HUES64 (cell line): Measurements from ENCODE around the gene GNB2.
"Not testable (repeated sequence)": the region's sequence is repeated elsewhere in the genome, so short reads cannot be mapped to it uniquely, and the experiment has no call there.

Experiments
- H3K27ac ChIP-seq: 2 replicates; pipeline ENCODE4 v1.7.0; 2013; ENCODE audit warnings: low read depth, low read length, inconsistent platforms
- H3K27me3 ChIP-seq: 2 replicates; pipeline ENCODE4 v1.6.1; 2013; ENCODE audit warnings: mild to moderate bottlenecking, low read length; ENCODE audit not compliant: insufficient read depth
- H3K36me3 ChIP-seq: 2 replicates; pipeline ENCODE4 v1.6.1; 2013; ENCODE audit warnings: mild to moderate bottlenecking, low read length; ENCODE audit not compliant: insufficient read depth
- H3K4me1 ChIP-seq: 2 replicates; pipeline ENCODE4 v1.6.1; 2013; ENCODE audit warnings: mild to moderate bottlenecking, low read length, moderate library complexity; ENCODE audit not compliant: insufficient read depth
- H3K4me3 ChIP-seq: 2 replicates; pipeline ENCODE4 v1.5.1; 2013; ENCODE audit warnings: mild to moderate bottlenecking, low read length, moderate library complexity
- H3K9ac ChIP-seq: 2 replicates; pipeline ENCODE4 v1.6.1; 2013; ENCODE audit warnings: mild to moderate bottlenecking, low read depth, low read length
- H3K9me3 ChIP-seq: 2 replicates; pipeline ENCODE4 v1.6.1; 2013; ENCODE audit warnings: low read depth, low read length; ENCODE audit not compliant: insufficient read depth
- WGBS: fragments of 150-250, 120-280 bp; methylation state at CpG from one replicate; pipeline ENCODE4 v1.1.7; 2013; ENCODE audit warnings: missing lambda C conversion rate; 5-methylcytosine and 5-hydroxymethylcytosine counted together

Gene GNB2

GRCh38 chr7:100667331-100668068 lies 6.0 kb upstream of the GNB2 start:
- Histone ChIP-seq H3K36me3 (no peaks in the 10 kb centered on the region), H3K4me3 (no peak overlapping the region), H3K9me3 (no peaks in the 10 kb centered on the region), H3K4me1 (no peaks in the 10 kb centered on the region), H3K27ac (no peak overlapping the region), H3K9ac (no peak overlapping the region), H3K27me3 (peaks cover 6% of the 10 kb centered on the region; the same call in 1 of the 2 replicates)
- WGBS, result 89% methylated on average over 16 of the region's 16 CpGs

- no peak overlapping the region for H3K4me3 ChIP-seq
- WGBS, result 98% methylated on average over 2 of the region's 2 CpGs
- no peaks in the 10 kb centered on the region for H3K36me3 ChIP-seq
- H3K4me1 ChIP-seq, result no peaks in the 10 kb centered on the region
- H3K9me3 ChIP-seq, result no peaks in the 10 kb centered on the region
- no peak overlapping the region for H3K27ac ChIP-seq
- no peak overlapping the region for H3K9ac ChIP-seq
- H3K27me3 ChIP-seq, result peaks cover 6% of the 10 kb centered on the region; the same call in 1 of the 2 replicates
These were observed 5.5 kb upstream of the GNB2 start for GRCh38 chr7:100668069-100668449.

- not testable (repeated sequence) for H3K27ac ChIP-seq, H3K36me3 ChIP-seq, H3K27me3 ChIP-seq, H3K4me1 ChIP-seq, H3K4me3 ChIP-seq, H3K9ac ChIP-seq, H3K9me3 ChIP-seq
- 95% methylated on average over 12 of the region's 12 CpGs for WGBS
These were observed 4.4 kb upstream of the GNB2 start for GRCh38 chr7:100669106-100669505.

- Histone ChIP-seq H3K9me3 (no peaks in the 10 kb centered on the region), H3K27me3 (peaks cover 6% of the 10 kb centered on the region; the same call in 1 of the 2 replicates), H3K27ac (no peak overlapping the region), H3K4me3 (no peak overlapping the region), H3K4me1 (no peaks in the 10 kb centered on the region), H3K9ac (no peak overlapping the region), H3K36me3 (no peaks in the 10 kb centered on the region)
- WGBS, result 89% methylated on average over 8 of the region's 8 CpGs
These were observed 3.5 kb upstream of the GNB2 start for GRCh38 chr7:100670074-100670473.

- Histone ChIP-seq H3K36me3 (peaks cover 1% of the 10 kb centered on the region; the same call in 1 of the 2 replicates), H3K9me3 (no peaks in the 10 kb centered on the region), H3K27ac (no peak overlapping the region), H3K9ac (no peak overlapping the region), H3K27me3 (peaks cover 6% of the 10 kb centered on the region; the same call in 1 of the 2 replicates), H3K4me1 (no peaks in the 10 kb centered on the region; the same call in 1 of the 2 replicates), H3K4me3 (no peak overlapping the region)
- 92% methylated on average over 18 of the region's 18 CpGs for WGBS
These were observed 1.9 kb upstream of the GNB2 start for GRCh38 chr7:100671353-100672327.

GRCh38 chr7:100673942-100674410 lies 436 bp downstream of the GNB2 start:
- peak overlapping the region; percentile 48; the same call in 1 of the 2 replicates for H3K27ac ChIP-seq
- H3K9me3 ChIP-seq, result no peaks in the 10 kb centered on the region
- H3K36me3 ChIP-seq, result peaks cover 23% of the 10 kb centered on the region
- peaks cover 6% of the 10 kb centered on the region; the same call in 1 of the 2 replicates for H3K27me3 ChIP-seq
- under 1% methylated on average over 32 of the region's 34 CpGs for WGBS
- peak overlapping the region; percentile 83 for H3K4me3 ChIP-seq
- H3K4me1 ChIP-seq, result no peaks in the 10 kb centered on the region; the same call in 1 of the 2 replicates
- H3K9ac ChIP-seq, result peak overlapping the region; percentile 64

- Histone ChIP-seq H3K4me3 (peak overlapping the region; percentile 83), H3K4me1 (no peaks in the 10 kb centered on the region; the same call in 1 of the 2 replicates), H3K9me3 (no peaks in the 10 kb centered on the region), H3K9ac (peak overlapping the region; percentile 64), H3K27ac (no peak overlapping the region), H3K36me3 (peaks cover 26% of the 10 kb centered on the region), H3K27me3 (peaks cover 6% of the 10 kb centered on the region; the same call in 1 of the 2 replicates)
- WGBS, result under 1% methylated on average over 42 of the region's 43 CpGs
These were observed 1.0 kb downstream of the GNB2 start for GRCh38 chr7:100674411-100675104.

GRCh38 chr7:100675105-100675451 lies 1.5 kb downstream of the GNB2 start:
- Histone ChIP-seq H3K9me3 (no peaks in the 10 kb centered on the region), H3K4me1 (no peaks in the 10 kb centered on the region; the same call in 1 of the 2 replicates), H3K27me3 (peaks cover 6% of the 10 kb centered on the region; the same call in 1 of the 2 replicates), H3K27ac (no peak overlapping the region), H3K36me3 (peaks cover 30% of the 10 kb centered on the region), H3K9ac (peak overlapping the region; percentile 64; the same call in 1 of the 2 replicates), H3K4me3 (peak overlapping the region; percentile 83)
- WGBS, result 1% methylated on average over 46 of the region's 46 CpGs

GRCh38 chr7:100675581-100676350 lies 2.2 kb downstream of the GNB2 start:
- Histone ChIP-seq H3K9me3 (no peaks in the 10 kb centered on the region), H3K4me3 (peak overlapping the region; percentile 83), H3K27ac (0 out of 2 replicates have a peak overlapping the region, but pooled peaks have one; percentile 52), H3K4me1 (no peaks in the 10 kb centered on the region; the same call in 1 of the 2 replicates), H3K9ac (no peak overlapping the region), H3K27me3 (peaks cover 6% of the 10 kb centered on the region; the same call in 1 of the 2 replicates), H3K36me3 (peaks cover 37% of the 10 kb centered on the region)
- WGBS, result 4% methylated on average over 41 of the region's 59 CpGs
